ENCODE data around the gene EHF.

EHF gene

GRCh38 chr11:34643311-34643710, 22.4 kb downstream of the EHF start:
- ChIA-PET CTCF (interaction anchor here (0.9 to 1.2 kb wide), 2 partner anchors 10 to 19 kb away, joined by 3 read pairs; no protein-coding TSS in a partner anchor), POLR2A (no interaction called here)
- no peak for TF ChIP-seq ZNF37A (tag by site-specific recombination; IDR thresholded peaks at IDR 0.05)
- no peak for TF ChIP-seq ZNF521 (tag by site-specific recombination; IDR thresholded peaks at IDR 0.05)
- TF ChIP-seq ZNF341 (tag by site-specific recombination; IDR thresholded peaks at IDR 0.05; ENCODE audit: low read depth): no peak
- no peak for TF ChIP-seq HOXA7 (CRISPR knock-in tag; IDR thresholded peaks at IDR 0.05; ENCODE audit: borderline replicate concordance)
- TF ChIP-seq YY2 (tag by site-specific recombination; IDR thresholded peaks at IDR 0.05): no peak
- TF ChIP-seq ZNF138 (tag by site-specific recombination; IDR thresholded peaks at IDR 0.05; ENCODE audit: borderline replicate concordance): no peak
- TF ChIP-seq ZXDB (tag by site-specific recombination; IDR thresholded peaks at IDR 0.05): no peak
- TF ChIP-seq PRDM1 (tag by site-specific recombination; IDR thresholded peaks at IDR 0.05): no peak
- TF ChIP-seq ZNF292 (tag by site-specific recombination; IDR thresholded peaks at IDR 0.05; ENCODE audit: borderline replicate concordance, low read depth): no peak
- TF ChIP-seq ZNF248 (tag by site-specific recombination; IDR thresholded peaks at IDR 0.05): no peak
- TF ChIP-seq REPIN1 (tag by site-specific recombination; IDR thresholded peaks at IDR 0.05; ENCODE audit: low read depth): no peak
- no peak for TF ChIP-seq PRDM10 (tag by site-specific recombination; IDR thresholded peaks at IDR 0.05)
- no peak for TF ChIP-seq ZNF677 (tag by site-specific recombination; IDR thresholded peaks at IDR 0.05)
- no peak for TF ChIP-seq ZNF19 (tag by site-specific recombination; IDR thresholded peaks at IDR 0.05; ENCODE audit: low read depth)
- Histone ChIP-seq H3K36me3 (ENCODE audit: control insufficient read depth in 2 of 2, insufficient read depth in 1 of 2, low read length in 2 of 2) (no peaks in the 10 kb centered on the region), H3K27ac (ENCODE audit: extremely low read depth, low read depth, low read length) (no peak overlapping the region), H3K9me3 (ENCODE audit: control insufficient read depth, insufficient read depth, low read depth, low read length) (no peaks in the 10 kb centered on the region), H3K4me3 (ENCODE audit: low read depth, low read length) (no peak overlapping the region), H3K4me1 (ENCODE audit: control insufficient read depth, insufficient read depth, low read length) (no peaks in the 10 kb centered on the region)

GRCh38 chr11:34643846-34644245, 23.0 kb downstream of the EHF start:
- H3K4me1 ChIP-seq (ENCODE audit: control insufficient read depth, insufficient read depth, low read length): no peaks in the 10 kb centered on the region
- H3K4me3 ChIP-seq (ENCODE audit: low read depth, low read length): no peak overlapping the region
- POLR2A ChIA-PET: no interaction called here
- no peak for TF ChIP-seq ZNF274 (IDR thresholded peaks at IDR 0.05; ENCODE audit: low read length)
- no peak for TF ChIP-seq ZNF274 (tag by site-specific recombination; IDR thresholded peaks at IDR 0.05; ENCODE audit: borderline replicate concordance)
- CTCF ChIA-PET: interaction anchor here (0.9 to 1.3 kb wide), 3 partner anchors 10 to 131 kb away, joined by 3 to 5 read pairs (median 3); no protein-coding TSS in a partner anchor
- H3K36me3 ChIP-seq (ENCODE audit: control insufficient read depth in 2 of 2, insufficient read depth in 1 of 2, low read length in 2 of 2): no peaks in the 10 kb centered on the region
- H3K9me3 ChIP-seq (ENCODE audit: control insufficient read depth, insufficient read depth, low read depth, low read length): no peaks in the 10 kb centered on the region
- H3K27ac ChIP-seq (ENCODE audit: extremely low read depth, low read depth, low read length): no peak overlapping the region

GRCh38 chr11:34644669-34645406, 23.9 kb downstream of the EHF start:
- CTCF ChIA-PET: interaction anchor here (0.6 to 1.3 kb wide), 3 partner anchors 48 to 1056 kb away, joined by 3 to 8 read pairs (median 5); no protein-coding TSS in a partner anchor
- no peak overlapping the region for H3K27ac ChIP-seq (ENCODE audit: extremely low read depth, low read depth, low read length)
- TF ChIP-seq ZNF155 (tag by site-specific recombination; IDR thresholded peaks at IDR 0.05): no peak
- TF ChIP-seq ZNF16 (tag by site-specific recombination; IDR thresholded peaks at IDR 0.05; ENCODE audit: low read depth): no peak
- TF ChIP-seq ZNF274 (IDR thresholded peaks at IDR 0.05; ENCODE audit: low read length): no peak
- no peak for TF ChIP-seq ZNF274 (tag by site-specific recombination; IDR thresholded peaks at IDR 0.05; ENCODE audit: borderline replicate concordance)
- TF ChIP-seq ZNF175 (tag by site-specific recombination; IDR thresholded peaks at IDR 0.05): no peak
- TF ChIP-seq HOXC10 (CRISPR knock-in tag; IDR thresholded peaks at IDR 0.05): no peak
- TF ChIP-seq ZNF362 (tag by site-specific recombination; IDR thresholded peaks at IDR 0.05): no peak
- no peak for TF ChIP-seq ZNF37A (tag by site-specific recombination; IDR thresholded peaks at IDR 0.05)
- no peak for TF ChIP-seq MEIS1 (CRISPR knock-in tag; IDR thresholded peaks at IDR 0.05; ENCODE audit: borderline replicate concordance)
- TF ChIP-seq ZNF585B (tag by site-specific recombination; IDR thresholded peaks at IDR 0.05): no peak
- TF ChIP-seq ATF2 (tag by site-specific recombination; IDR thresholded peaks at IDR 0.05; ENCODE audit: low read depth): no peak
- TF ChIP-seq ZNF76 (tag by site-specific recombination; IDR thresholded peaks at IDR 0.05; ENCODE audit: borderline replicate concordance, low read depth): no peak
- TF ChIP-seq RBAK (tag by site-specific recombination; IDR thresholded peaks at IDR 0.05): no peak

More at GRCh38 chr11:34644669-34645406, 23.9 kb downstream of the EHF start:
- Histone ChIP-seq H3K4me3 (ENCODE audit: low read depth, low read length) (no peak overlapping the region), H3K9me3 (ENCODE audit: control insufficient read depth, insufficient read depth, low read depth, low read length) (no peaks in the 10 kb centered on the region), H3K36me3 (ENCODE audit: control insufficient read depth in 2 of 2, insufficient read depth in 1 of 2, low read length in 2 of 2) (no peaks in the 10 kb centered on the region), H3K4me1 (ENCODE audit: control insufficient read depth, insufficient read depth, low read length) (no peaks in the 10 kb centered on the region)
- POLR2A ChIA-PET: interaction anchor here (0.8 kb wide), 1 partner anchor 9 kb away, joined by 3 read pairs; no protein-coding TSS in a partner anchor
